Measurements from ENCODE around the gene C2orf81. TPM values are rescaled to one million over a fixed set of nuclear protein-coding genes. Genes with fewer than 3 reads are reported as not detected.
A peak's percentile ranks its signal among the peaks of the same experiment; 100 is the strongest.

The C2orf81 gene
- total RNA-seq, 1 donor, result 0.72 TPM

GRCh38 chr2:74391580-74392448 lies 29.6 kb downstream of the C2orf81 start:
- TF ChIP-seq CTCF (IDR thresholded peaks at IDR 0.05; ENCODE audit: extremely low read depth, low read depth, low read length), result peak; percentile 99
- peak overlapping the region; percentile 97 for H3K4me2 ChIP-seq (ENCODE audit: insufficient read depth, low read length)
- DNase-seq (ENCODE audit: insufficient read length, low spot score, missing footprints), result peak; percentile 94
- peak overlapping the region; percentile 95 for H3K27ac ChIP-seq (ENCODE audit: low read depth, low read length)
- H3K4me3 ChIP-seq (ENCODE audit: insufficient read depth, low read length), result peak overlapping the region; percentile 93
- H3K27me3 ChIP-seq (ENCODE audit: insufficient read depth, low read length), result no peaks in the 10 kb centered on the region
- H3K4me1 ChIP-seq (ENCODE audit: insufficient read depth, low read length), result peaks cover 27% of the 10 kb centered on the region
- H3K9me3 ChIP-seq (ENCODE audit: low read depth, low read length), result no peaks in the 10 kb centered on the region
- H3K36me3 ChIP-seq (ENCODE audit: insufficient read depth, low read length), result no peaks in the 10 kb centered on the region
- peaks cover 51% of the 10 kb centered on the region for H3K79me2 ChIP-seq (ENCODE audit: insufficient read depth, low read length)
- peak overlapping the region; percentile 92 for H2AFZ ChIP-seq (ENCODE audit: low read length)
- peaks cover 28% of the 10 kb centered on the region for H4K20me1 ChIP-seq (ENCODE audit: insufficient read depth, low read length)

GRCh38 chr2:74391209-74391579 lies 30.2 kb downstream of the C2orf81 start:
- H3K79me2 ChIP-seq (ENCODE audit: insufficient read depth, low read length), result peaks cover 57% of the 10 kb centered on the region
- no peaks in the 10 kb centered on the region for H3K9me3 ChIP-seq (ENCODE audit: low read depth, low read length)
- H3K4me3 ChIP-seq (ENCODE audit: insufficient read depth, low read length), result peak overlapping the region; percentile 93
- no peak for DNase-seq (ENCODE audit: insufficient read length, low spot score, missing footprints)
- H3K27me3 ChIP-seq (ENCODE audit: insufficient read depth, low read length), result no peaks in the 10 kb centered on the region
- H3K36me3 ChIP-seq (ENCODE audit: insufficient read depth, low read length), result no peaks in the 10 kb centered on the region
- H3K27ac ChIP-seq (ENCODE audit: low read depth, low read length), result peak overlapping the region; percentile 95
- H3K4me1 ChIP-seq (ENCODE audit: insufficient read depth, low read length), result peaks cover 28% of the 10 kb centered on the region
- peaks cover 29% of the 10 kb centered on the region for H4K20me1 ChIP-seq (ENCODE audit: insufficient read depth, low read length)
- H3K4me2 ChIP-seq (ENCODE audit: insufficient read depth, low read length), result peak overlapping the region; percentile 97
- TF ChIP-seq CTCF (IDR thresholded peaks at IDR 0.05; ENCODE audit: extremely low read depth, low read depth, low read length), result no peak
- H2AFZ ChIP-seq (ENCODE audit: low read length), result peak overlapping the region; percentile 92

- Histone ChIP-seq H3K9me3 (ENCODE audit: low read depth, low read length) (no peaks in the 10 kb centered on the region), H3K79me2 (ENCODE audit: insufficient read depth, low read length) (peaks cover 63% of the 10 kb centered on the region), H3K27me3 (ENCODE audit: insufficient read depth, low read length) (no peaks in the 10 kb centered on the region), H4K20me1 (ENCODE audit: insufficient read depth, low read length) (peaks cover 29% of the 10 kb centered on the region), H3K4me2 (ENCODE audit: insufficient read depth, low read length) (peak overlapping the region; percentile 97), H3K4me1 (ENCODE audit: insufficient read depth, low read length) (peaks cover 28% of the 10 kb centered on the region), H2AFZ (ENCODE audit: low read length) (no peak overlapping the region), H3K4me3 (ENCODE audit: insufficient read depth, low read length) (peak overlapping the region; percentile 93), H3K36me3 (ENCODE audit: insufficient read depth, low read length) (no peaks in the 10 kb centered on the region), H3K27ac (ENCODE audit: low read depth, low read length) (no peak overlapping the region)
- DNase-seq (ENCODE audit: insufficient read length, low spot score, missing footprints), result peak; percentile 54
- no peak for TF ChIP-seq CTCF (IDR thresholded peaks at IDR 0.05; ENCODE audit: extremely low read depth, low read depth, low read length)
Measured at GRCh38 chr2:74390606-74391005, 30.8 kb downstream of the C2orf81 start.

- Histone ChIP-seq H3K4me2 (ENCODE audit: insufficient read depth, low read length) (peak overlapping the region; percentile 52), H3K27ac (ENCODE audit: low read depth, low read length) (peak overlapping the region; percentile 53), H4K20me1 (ENCODE audit: insufficient read depth, low read length) (peaks cover 29% of the 10 kb centered on the region), H3K9me3 (ENCODE audit: low read depth, low read length) (no peaks in the 10 kb centered on the region), H3K36me3 (ENCODE audit: insufficient read depth, low read length) (no peaks in the 10 kb centered on the region), H3K4me1 (ENCODE audit: insufficient read depth, low read length) (peaks cover 40% of the 10 kb centered on the region), H2AFZ (ENCODE audit: low read length) (no peak overlapping the region), H3K4me3 (ENCODE audit: insufficient read depth, low read length) (no peak overlapping the region), H3K27me3 (ENCODE audit: insufficient read depth, low read length) (no peaks in the 10 kb centered on the region), H3K79me2 (ENCODE audit: insufficient read depth, low read length) (peaks cover 81% of the 10 kb centered on the region)
- TF ChIP-seq CTCF (IDR thresholded peaks at IDR 0.05; ENCODE audit: extremely low read depth, low read depth, low read length), result no peak
- peak; percentile 82 for DNase-seq (ENCODE audit: insufficient read length, low spot score, missing footprints)
Measured at GRCh38 chr2:74387346-74387745, 34.1 kb downstream of the C2orf81 start.
